ENCODE results near the gene C9orf57.

- no peak for TF ChIP-seq CTCF (IDR thresholded peaks at IDR 0.05)
- no peak for TF ChIP-seq ZFX (IDR thresholded peaks at IDR 0.05; ENCODE audit: borderline replicate concordance)
These were observed 36.8 kb downstream of the C9orf57 start for GRCh38 chr9:72023596-72023995.
